GM12874 (cell line): Measurements from ENCODE around the gene SEC61A1.

Experiments used
- CTCF ChIP-seq: IDR thresholded peaks from 2 replicates; pipeline ENCODE4 v1.5.1; 2011; ENCODE audit warnings: low read depth, mild to moderate bottlenecking, control low read depth, low read length, moderate library complexity; ENCODE audit not compliant: insufficient read depth

SEC61A1 gene

GRCh38 chr3:128074851-128075521 lies 22.7 kb downstream of the SEC61A1 start:
- no peak for TF ChIP-seq CTCF

GRCh38 chr3:128075522-128076482 lies 23.6 kb downstream of the SEC61A1 start:
- TF ChIP-seq CTCF, result peak; percentile 96

- TF ChIP-seq CTCF, result no peak
These were observed 24.4 kb downstream of the SEC61A1 start for GRCh38 chr3:128076483-128077201.

GRCh38 chr3:128077202-128077624 lies 25.0 kb downstream of the SEC61A1 start:
- TF ChIP-seq CTCF, result no peak

GRCh38 chr3:128077665-128078064 lies 25.4 kb downstream of the SEC61A1 start:
- TF ChIP-seq CTCF, result no peak

GRCh38 chr3:128078322-128078721 lies 26.1 kb downstream of the SEC61A1 start:
- TF ChIP-seq CTCF, result no peak

- TF ChIP-seq CTCF, result no peak
These were observed 26.6 kb downstream of the SEC61A1 start for GRCh38 chr3:128078875-128079274.
